HG02759 (cell line): Measurements from ENCODE around the gene NCAPD2.

Experiments used
- ATAC-seq: cut with Tn5 transposase; IDR thresholded peaks from one replicate; pipeline ENCODE4 v1.9.1; 2021; ENCODE audit warnings: mild to moderate bottlenecking, moderate library complexity; ENCODE audit not compliant: unreplicated experiment

The NCAPD2 gene

GRCh38 chr12:6562881-6563280, 69.0 kb downstream of the NCAPD2 start:
- ATAC-seq: no peak

GRCh38 chr12:6563448-6564050, 69.6 kb downstream of the NCAPD2 start:
- ATAC-seq: no peak

GRCh38 chr12:6567112-6567670, 73.3 kb downstream of the NCAPD2 start:
- no peak for ATAC-seq

- no peak for ATAC-seq
Measured at GRCh38 chr12:6569312-6569711, 75.4 kb downstream of the NCAPD2 start.

GRCh38 chr12:6569786-6570185, 75.9 kb downstream of the NCAPD2 start:
- no peak for ATAC-seq

GRCh38 chr12:6570264-6570887, 76.5 kb downstream of the NCAPD2 start:
- ATAC-seq: no peak

- ATAC-seq: no peak
Measured at GRCh38 chr12:6573001-6573400, 79.1 kb downstream of the NCAPD2 start.

GRCh38 chr12:6574576-6575295, 80.8 kb downstream of the NCAPD2 start:
- ATAC-seq: no peak

GRCh38 chr12:6575648-6576047, 81.7 kb downstream of the NCAPD2 start:
- no peak for ATAC-seq
